Liver (tissue), 9 donors: ENCODE results near the gene SPATA46. TPM values are rescaled to one million over a fixed set of nuclear protein-coding genes. Genes with fewer than 3 reads are reported as not detected.
A peak's percentile ranks its signal among the peaks of the same experiment; 100 is the strongest.

ENCODE experiments used
- DNase-seq: peaks from one replicate; pipeline ENCODE4 v3.0.0-alpha.2; 2017; ENCODE audit warnings: low spot score
- H3K27ac ChIP-seq, 2 donors: one replicate each; pipeline ENCODE4 v1.7.0; 2013; ENCODE audit warnings: inconsistent platforms in 2 of 2, low read length in 2 of 2, control low read depth in 1 of 2, low read depth in 1 of 2, mild to moderate bottlenecking in 1 of 2
- H3K27me3 ChIP-seq, 4 donors: one replicate each; pipeline versions ENCODE4 v1.6.1 to v1.7.0; 2013; ENCODE audit warnings: low read length in 3 of 4, inconsistent platforms in 1 of 4, mild to moderate bottlenecking in 1 of 4, moderate library complexity in 1 of 4; ENCODE audit not compliant: control insufficient read depth in 4 of 4, insufficient read depth in 4 of 4
- H3K36me3 ChIP-seq, 4 donors: one replicate each; pipeline versions ENCODE4 v1.6.1 to v1.7.0; 2013; ENCODE audit warnings: low read length in 3 of 4, mild to moderate bottlenecking in 3 of 4, low read depth in 1 of 4, moderate library complexity in 1 of 4; ENCODE audit not compliant: control insufficient read depth in 4 of 4, insufficient read depth in 3 of 4
- H3K4me1 ChIP-seq, 4 donors: one replicate each; pipeline versions ENCODE4 v1.6.1 to v1.7.0; 2013; ENCODE audit warnings: low read length in 3 of 4, mild to moderate bottlenecking in 3 of 4, moderate library complexity in 1 of 4; ENCODE audit not compliant: control insufficient read depth in 4 of 4, insufficient read depth in 4 of 4
- H3K4me3 ChIP-seq, 3 donors: one replicate each; pipeline versions ENCODE4 v1.6.1 to v1.7.0; 2013; ENCODE audit warnings: low read length in 3 of 3, control low read depth in 1 of 3, low read depth in 1 of 3, mild to moderate bottlenecking in 1 of 3
- H3K9ac ChIP-seq, 2 donors: one replicate each; pipeline ENCODE4 v1.7.0; 2013; ENCODE audit warnings: low read length in 2 of 2, mild to moderate bottlenecking in 2 of 2, moderate library complexity in 2 of 2, control low read depth in 1 of 2, low read depth in 1 of 2
- H3K9me3 ChIP-seq, 4 donors: one replicate each; pipeline versions ENCODE4 v1.6.1 to v1.7.0; 2013; ENCODE audit warnings: low read length in 3 of 4; ENCODE audit not compliant: control insufficient read depth in 4 of 4
- ATF3 ChIP-seq: IDR thresholded peaks from 2 replicates; pipeline ENCODE4 v1.6.1; 2016; ENCODE audit warnings: antibody characterized with exemption
- CTCF ChIP-seq: fragments of 150-350 bp; IDR thresholded peaks from 2 replicates; pipeline ENCODE4 v1.5.1; 2017; ENCODE audit warnings: improper control_type of control experiment, low read depth, low read length; ENCODE audit not compliant: missing input control
- EGR1 ChIP-seq, 2 donors: IDR thresholded peaks; 2 replicates each; pipeline ENCODE4 v1.6.1; 2016 to 2018; ENCODE audit warnings: antibody characterized with exemption in 2 of 2, low read depth in 2 of 2
- FOXA1 ChIP-seq: IDR thresholded peaks from 2 replicates; pipeline ENCODE4 v1.6.1; 2016; ENCODE audit warnings: antibody characterized with exemption
- FOXA2 ChIP-seq: IDR thresholded peaks from 2 replicates; pipeline ENCODE4 v1.6.1; 2016; ENCODE audit warnings: antibody characterized with exemption
- GABPA ChIP-seq, 2 donors: IDR thresholded peaks in 1 of 2; conservative IDR thresholded peaks in 1 of 2; 2 replicates each; pipeline ENCODE4 v1.6.1; 2016; ENCODE audit warnings: antibody characterized with exemption in 2 of 2, mild to moderate bottlenecking in 1 of 2, moderate library complexity in 1 of 2
- HNF4A ChIP-seq, 2 donors: conservative IDR thresholded peaks; 2 replicates each; pipeline ENCODE4 v1.6.1; 2016; ENCODE audit warnings: antibody characterized with exemption in 2 of 2, mild to moderate bottlenecking in 2 of 2
- JUND ChIP-seq, 2 donors: IDR thresholded peaks; 2 replicates each; pipeline ENCODE4 v1.6.1; 2016; ENCODE audit warnings: antibody characterized with exemption in 2 of 2
- MAX ChIP-seq: IDR thresholded peaks from 2 replicates; pipeline ENCODE4 v1.6.1; 2016; ENCODE audit warnings: antibody characterized with exemption
- NR2F2 ChIP-seq: IDR thresholded peaks from 2 replicates; pipeline ENCODE4 v1.6.1; 2016; ENCODE audit warnings: antibody characterized with exemption
- RAD21 ChIP-seq, 2 donors: IDR thresholded peaks; 2 replicates each; pipeline ENCODE4 v1.6.1; 2016; ENCODE audit warnings: antibody characterized with exemption in 2 of 2, mild to moderate bottlenecking in 2 of 2
- REST ChIP-seq: IDR thresholded peaks from 2 replicates; pipeline ENCODE4 v1.6.1; 2016; ENCODE audit warnings: antibody characterized with exemption, mild to moderate bottlenecking
- RXRA ChIP-seq, 2 donors: IDR thresholded peaks; 2 replicates each; pipeline ENCODE4 v1.6.1; 2017 to 2018; ENCODE audit warnings: antibody characterized with exemption in 2 of 2, mild to moderate bottlenecking in 1 of 2
- SP1 ChIP-seq: IDR thresholded peaks from 2 replicates; pipeline ENCODE4 v1.6.1; 2018; ENCODE audit warnings: antibody characterized with exemption, mild to moderate bottlenecking
- TAF1 ChIP-seq: conservative IDR thresholded peaks from 2 replicates; pipeline ENCODE4 v1.6.1; 2016; ENCODE audit warnings: antibody characterized with exemption, mild to moderate bottlenecking
- YY1 ChIP-seq: IDR thresholded peaks from 2 replicates; pipeline ENCODE4 v1.6.1; 2016; ENCODE audit warnings: antibody characterized with exemption, mild to moderate bottlenecking
- ZBTB33 ChIP-seq: IDR thresholded peaks from 2 replicates; pipeline ENCODE4 v1.6.1; 2016; ENCODE audit warnings: antibody characterized with exemption
- whole genome bisulfite sequencing: extraction: QIAGEN DNeasy Blood & Tissue Kit; methylation state at CpG from one replicate; pipeline ENCODE4 v1.1.7; 2013; 5-methylcytosine and 5-hydroxymethylcytosine counted together
- polyA plus RNA-seq, 2 donors: library from polyadenylated mRNA; stranded (reverse) in 1 of 2; unstranded in 1 of 2; fragments of 200-250 nt in 1 of 2; fragments of >200 nt in 1 of 2; fragmentation: Nextera tagmentation in 1 of 2; extraction: Ambion mirVana in 1 of 2; gene quantifications; one replicate each; pipeline versions ENCODE4 v1.2.1 to v1.2.3, GENCODE V29; 2013 to 2015
- total RNA-seq, 2 donors: library from RNA; depleted of rRNA; stranded (reverse); fragments of >200 nt; gene quantifications; one replicate each; pipeline ENCODE4 v1.2.3, GENCODE V29; 2014
- donor health status: healthy.
- donor health status: healthy.
- donor health status: healthy.
- donor health status: healthy.
- donor health status: healthy.

SPATA46 gene
- total and polyA plus RNA-seq, 4 donors, result 0.06 to 0.17 TPM; not detected in 2

- no peaks in the 10 kb centered on the region for H3K9me3 ChIP-seq
- peak; percentile 26 for DNase-seq
- H3K4me1 ChIP-seq, result peaks cover 0 to 1% (median 0%) of the 10 kb centered on the region in 4 donors
- 86% methylated on average over 13 of the region's 13 CpGs for WGBS
- no peak overlapping the region for H3K27ac ChIP-seq
- H3K9ac ChIP-seq, result no peak overlapping the region
- no peaks in the 10 kb centered on the region for H3K27me3 ChIP-seq
- TF ChIP-seq YY1 (peak; percentile 18), HNF4A (conservative IDR thresholded peaks at IDR 0.05) (peak; percentile 49 to 50), NR2F2 (no peak), EGR1 (IDR thresholded peaks at IDR 0.05; ENCODE audit: low read depth in 2 of 2) (no peak), SP1 (peak; percentile 78), RXRA (IDR thresholded peaks at IDR 0.05) (peak; percentile 74 to 80), ATF3 (peak; percentile 66), ZBTB33 (no peak), MAX (no peak)
- H3K4me3 ChIP-seq, result no peak overlapping the region
- peaks cover 0 to 13% (median 10%) of the 10 kb centered on the region in 4 donors for H3K36me3 ChIP-seq
Observed at GRCh38 chr1:162381941-162382750, 5.5 kb upstream of the SPATA46 start.

GRCh38 chr1:162381383-162381782 is 4.7 kb upstream of the SPATA46 start, which contains the start of gene C1orf226:
Gene C1orf226, plus strand, starts transcription at chr1:162381728. Its CDS starts 174 bp downstream, at chr1:162381902.
- peak; percentile 6 for DNase-seq
- H3K27ac ChIP-seq, result no peak within 1 kb of the TSS

More at GRCh38 chr1:162381383-162381782, 4.7 kb upstream of the SPATA46 start, which contains the start of gene C1orf226:
- Histone ChIP-seq H3K9me3 (no peaks in the 10 kb centered on the region), H3K36me3 (peaks cover 0 to 13% (median 10%) of the 10 kb centered on the region in 4 donors), H3K4me3 (no peak within 1 kb of the TSS), H3K27me3 (no peaks in the 10 kb centered on the region), H3K9ac (no peak within 1 kb of the TSS), H3K4me1 (peaks cover 0 to 1% (median 0%) of the 10 kb centered on the region in 4 donors)
- WGBS, result 86% methylated on average over 3 of the region's 3 CpGs
- TF ChIP-seq RAD21 (IDR thresholded peaks at IDR 0.05) (no peak), CTCF (no peak), REST (no peak), ZBTB33 (no peak), TAF1 (no peak), NR2F2 (no peak), ATF3 (no peak), GABPA (IDR thresholded peaks at IDR 0.05 in 1 of 2, conservative IDR thresholded peaks at IDR 0.05 in 1 of 2) (no peak), FOXA2 (no peak), HNF4A (conservative IDR thresholded peaks at IDR 0.05) (no peak), YY1 (no peak), SP1 (no peak), FOXA1 (no peak), EGR1 (IDR thresholded peaks at IDR 0.05; ENCODE audit: low read depth in 2 of 2) (no peak), JUND (IDR thresholded peaks at IDR 0.05) (no peak), MAX (no peak)
